OCI-LY3 (cell line): ENCODE measurements around the gene CUZD1.

Experiments used
- CTCF ChIP-seq: fragments of 200-600, 300-600 bp; sonication (generic); IDR thresholded peaks from 2 replicates; pipeline ENCODE4 v1.5.1; 2014; ENCODE audit warnings: antibody characterized with exemption, low read length, low read depth
- EZH2phosphoT487 ChIP-seq: fragments of 200-600 bp; shearing (Covaris generic); IDR thresholded peaks from 2 replicates; pipeline ENCODE4 v1.6.1; 2018; ENCODE audit warnings: antibody characterized with exemption, mixed run types, low read depth

GRCh38 chr10:122863216-122864193, 17.8 kb upstream of the CUZD1 start:
- TF ChIP-seq CTCF (no peak), EZH2phosphoT487 (no peak)
